IMR-90 (cell line): Measurements from ENCODE around the gene BGN. TPM values are rescaled to one million over a fixed set of nuclear protein-coding genes. Genes with fewer than 3 reads are reported as not detected.

Experiments used
- ATAC-seq: fragments of 200-7000 bp; cut with Tn5 transposase; 2 replicates; pipeline ENCODE4 v1.9.1; 2020; ENCODE audit warnings: low read depth, mild to moderate bottlenecking, moderate library complexity
- BruUV-seq: library from RNA; stranded (reverse); fragments of 400-500 nt; replicated peaks from 2 replicates; lab custom pipeline; 2021; lab: Mats Ljungman, UMichigan
- CTCF ChIA-PET: fragments of 300-600 bp; formaldehyde crosslinking; extraction: SDS; loops from one replicate; lab custom pipeline; 2021; ENCODE audit warnings: antibody characterized with exemption; lab: Yijun Ruan, JAX
- POLR2A ChIA-PET: fragments of 300-600 bp; sonication (Branson Sonifier 250); formaldehyde crosslinking; loops from one replicate; lab custom pipeline; 2022; ENCODE audit warnings: antibody characterized with exemption; ENCODE audit not compliant: unreplicated experiment; lab: Charles Lee
- DNase-seq: peaks from one replicate; pipeline ENCODE4 v3.0.0; 2013
- H2AFZ ChIP-seq: replicated peaks from 2 replicates; pipeline ENCODE3; 2013; ENCODE audit warnings: low read length, mild to moderate bottlenecking; ENCODE audit not compliant: poor library complexity
- H2AK5ac ChIP-seq: 2 replicates; pipeline ENCODE4 v1.6.1; 2013; ENCODE audit warnings: low read depth, low read length, inconsistent platforms
- H2AK9ac ChIP-seq: replicated peaks from 2 replicates; pipeline ENCODE3; 2013; ENCODE audit warnings: mild to moderate bottlenecking, low read depth, low read length, moderate library complexity; ENCODE audit not compliant: poor library complexity
- H2BK120ac ChIP-seq: 2 replicates; pipeline ENCODE4 v1.6.1; 2013; ENCODE audit warnings: low read depth, low read length, inconsistent platforms
- H2BK15ac ChIP-seq: 3 replicates; pipeline ENCODE4 v1.6.1; 2013; ENCODE audit warnings: low read depth, low read length, inconsistent platforms
- H2BK20ac ChIP-seq: 2 replicates; pipeline ENCODE4 v1.6.1; 2013; ENCODE audit warnings: low read depth, mild to moderate bottlenecking, inconsistent platforms, low read length, moderate library complexity
- H2BK5ac ChIP-seq: 2 replicates; pipeline ENCODE4 v1.6.1; 2013; ENCODE audit warnings: mild to moderate bottlenecking, low read depth, low read length, inconsistent platforms; ENCODE audit not compliant: poor library complexity, severe bottlenecking
- H3K14ac ChIP-seq: replicated peaks from 2 replicates; pipeline ENCODE4 v1.6.1; 2013; ENCODE audit warnings: low read depth, low read length, inconsistent platforms
- H3K18ac ChIP-seq: 2 replicates; pipeline ENCODE4 v1.6.1; 2013; ENCODE audit warnings: low read depth, low read length, control low read depth
- H3K23ac ChIP-seq: 2 replicates; pipeline ENCODE4 v1.6.1; 2013; ENCODE audit warnings: low read depth, low read length, inconsistent platforms
- H3K27ac ChIP-seq: 2 replicates; pipeline ENCODE4 v1.5.1; 2013; ENCODE audit warnings: mild to moderate bottlenecking, control low read depth, low read length; ENCODE audit not compliant: insufficient read depth
- H3K27me3 ChIP-seq: 2 replicates; pipeline ENCODE4 v1.6.1; 2013; ENCODE audit warnings: low read length; ENCODE audit not compliant: control insufficient read depth, insufficient read depth
- H3K36me3 ChIP-seq: 2 replicates; pipeline ENCODE4 v1.6.1; 2013; ENCODE audit warnings: low read length, mixed read lengths; ENCODE audit not compliant: control insufficient read depth, insufficient read depth
- H3K4ac ChIP-seq: 2 replicates; pipeline ENCODE4 v1.6.1; 2013; ENCODE audit warnings: low read depth, low read length, inconsistent platforms
- H3K4me1 ChIP-seq: 2 replicates; pipeline ENCODE4 v1.6.1; 2013; ENCODE audit warnings: low read length, mixed read lengths; ENCODE audit not compliant: control insufficient read depth, insufficient read depth
- H3K4me2 ChIP-seq: 2 replicates; pipeline ENCODE4 v1.6.1; 2013; ENCODE audit warnings: low read depth, mild to moderate bottlenecking, control low read depth, low read length, moderate library complexity
- H3K4me3 ChIP-seq: 2 replicates; pipeline ENCODE4 v1.5.1; 2013; ENCODE audit warnings: low read depth, mild to moderate bottlenecking, control low read depth, low read length, moderate library complexity; ENCODE audit not compliant: insufficient read depth
- H3K56ac ChIP-seq: 2 replicates; pipeline ENCODE4 v1.6.1; 2013; ENCODE audit warnings: low read length, inconsistent platforms; ENCODE audit not compliant: insufficient read depth; ENCODE audit errors: extremely low read depth
- H3K79me1 ChIP-seq, 2 experiments: 2 replicates each; pipeline ENCODE4 v1.6.1; 2013; ENCODE audit warnings: low read length in 2 of 2, inconsistent platforms in 1 of 2, low read depth in 1 of 2
- H3K9ac ChIP-seq: 2 replicates; pipeline ENCODE4 v1.6.1; 2013; ENCODE audit warnings: low read depth, low read length, control low read depth
- H3K9me1 ChIP-seq: 2 replicates; pipeline ENCODE4 v1.6.1; 2013; ENCODE audit warnings: low read length, inconsistent platforms; ENCODE audit not compliant: insufficient read depth
- H3K9me3 ChIP-seq: 2 replicates; pipeline ENCODE4 v1.6.1; 2013; ENCODE audit warnings: low read length; ENCODE audit not compliant: control insufficient read depth, insufficient read depth
- H4K20me1 ChIP-seq: 2 replicates; pipeline ENCODE4 v1.6.1; 2013; ENCODE audit warnings: low read length, inconsistent platforms; ENCODE audit not compliant: insufficient read depth
- H4K5ac ChIP-seq: 2 replicates; pipeline ENCODE4 v1.6.1; 2013; ENCODE audit warnings: mild to moderate bottlenecking, low read depth, low read length, control low read depth
- H4K8ac ChIP-seq, 2 experiments: 2 replicates each; pipeline ENCODE4 v1.6.1; 2013; ENCODE audit warnings: low read depth in 2 of 2, low read length in 2 of 2, control low read depth in 1 of 2, inconsistent platforms in 1 of 2
- H4K91ac ChIP-seq: 2 replicates; pipeline ENCODE4 v1.6.1; 2013; ENCODE audit warnings: low read depth, low read length, inconsistent platforms; ENCODE audit not compliant: insufficient read depth
- CEBPB ChIP-seq: IDR thresholded peaks from 2 replicates; pipeline ENCODE4 v1.6.1; 2012; ENCODE audit warnings: low read depth, low read length, improper control_type of control experiment
- CHD1 ChIP-seq: IDR thresholded peaks from 2 replicates; pipeline ENCODE4 v1.6.1; 2012; ENCODE audit warnings: low read depth, low read length, improper control_type of control experiment
- ELK1 ChIP-seq: fragments of 150-350 bp; IDR thresholded peaks from 2 replicates; pipeline ENCODE4 v1.6.1; 2016; ENCODE audit warnings: low read depth, mild to moderate bottlenecking, low read length, moderate library complexity, borderline replicate concordance
- MAZ ChIP-seq: IDR thresholded peaks from 2 replicates; pipeline ENCODE4 v1.6.1; 2012; ENCODE audit warnings: low read depth, mild to moderate bottlenecking, low read length, improper control_type of control experiment, moderate library complexity, borderline replicate concordance
- NFE2L2 ChIP-seq: fragments of 150-350 bp; IDR thresholded peaks from 2 replicates; pipeline ENCODE4 v1.6.1; 2016; ENCODE audit warnings: low read depth, mild to moderate bottlenecking, low read length
- POLR2A ChIP-seq: IDR thresholded peaks from 2 replicates; pipeline ENCODE4 v1.6.1; 2012; ENCODE audit warnings: mild to moderate bottlenecking, low read depth, low read length
- RAD21 ChIP-seq: IDR thresholded peaks from 2 replicates; pipeline ENCODE4 v1.6.1; 2012; ENCODE audit warnings: low read length, improper control_type of control experiment
- RCOR1 ChIP-seq: IDR thresholded peaks from 2 replicates; pipeline ENCODE4 v1.6.1; 2012; ENCODE audit warnings: mild to moderate bottlenecking, low read length, improper control_type of control experiment; ENCODE audit not compliant: insufficient replicate concordance
- WGBS, 2 experiments: methylation state at CpG; one replicate each; pipeline versions ENCODE4 v1.1.5 to v1.1.7; 2013; ENCODE audit warnings: missing lambda C conversion rate in 2 of 2; ENCODE audit not compliant: insufficient read length in 1 of 2; ENCODE audit errors: extremely low coverage in 2 of 2; 5-methylcytosine and 5-hydroxymethylcytosine counted together
- dilution Hi-C: fragments of 300-500 bp; cut with HindIII; formaldehyde crosslinking; loops from one replicate; pipeline ENCODE4 v1.14.3; 2018; ENCODE audit warnings: low sequenced_read_pairs; ENCODE audit not compliant: unreplicated experiment
- in situ Hi-C: fragments of 300-500 bp; cut with MboI; formaldehyde crosslinking; loops from 3 replicates; pipeline ENCODE4 v1.14.3; 2019; ENCODE audit warnings: low sequenced_read_pairs, inconsistent platforms, mixed read lengths
- intact Hi-C: fragments of 100-400 bp; cut with micrococcal nuclease; formaldehyde crosslinking; loops from 2 replicates; pipeline ENCODE4 v1.10.0; 2022
- polyA plus RNA-seq, 3 experiments: library from polyadenylated mRNA; depleted of rRNA; stranded (reverse); fragments of >200 nt; gene quantifications; 2 replicates each; pipeline ENCODE4 v1.2.3, GENCODE V29; 2012; ENCODE audit warnings: low replicate concordance in 1 of 3
- total RNA-seq: library from RNA; depleted of rRNA; stranded (reverse); fragments of >200 nt; gene quantifications from 2 replicates; pipeline ENCODE4 v1.2.3, GENCODE V29; 2012

The BGN gene
- total and polyA plus RNA-seq, 2 of the 4 experiments (the other 2 are of a cell fraction), result 11.3 to 298 TPM

- Histone ChIP-seq H3K14ac (no peak overlapping the region), H3K27ac (no peak overlapping the region), H3K4ac (no peak overlapping the region), H3K9me3 (no peaks in the 10 kb centered on the region; the same call in 1 of the 2 replicates), H3K27me3 (peaks cover 10% of the 10 kb centered on the region; the same call in 1 of the 2 replicates), H3K4me3 (no peak overlapping the region), H3K18ac (no peak overlapping the region), H4K5ac (no peak overlapping the region), H2AK9ac (no peak overlapping the region), H2AFZ (no peak overlapping the region), H3K9ac (no peak overlapping the region), H3K4me1 (no peaks in the 10 kb centered on the region), H2AK5ac (no peak overlapping the region), H2BK20ac (no peak overlapping the region), H2BK5ac (no peak overlapping the region), H3K4me2 (no peak overlapping the region), H2BK120ac (no peak overlapping the region), H4K20me1 (no peaks in the 10 kb centered on the region), H3K36me3 (no peaks in the 10 kb centered on the region), H3K56ac (no peak overlapping the region), H4K8ac (no peak overlapping the region), H3K9me1 (no peaks in the 10 kb centered on the region), H3K23ac (no peak overlapping the region), H2BK15ac (no peak overlapping the region), H4K91ac (no peak overlapping the region), H3K79me1 (no peaks in the 10 kb centered on the region)
- dilution Hi-C loops (no loop called here), in situ Hi-C loops (no loop called here), intact Hi-C loops (no loop called here)
- 48% methylated on average over 6 of the region's 26 CpGs; no CpG with 5 or more reads in 1 of the 2 experiments for WGBS, 2 experiments
- CTCF ChIA-PET, result no interaction called here
- POLR2A ChIA-PET, result no interaction called here
- ATAC-seq (no peak), DNase-seq (no peak)
- BruUV-seq, result no TSS peak
- TF ChIP-seq MAZ (no peak), POLR2A (no peak), ELK1 (no peak), CEBPB (no peak), NFE2L2 (no peak), RCOR1 (no peak), RAD21 (no peak), CHD1 (no peak)
Observed at GRCh38 chrX:153537526-153538295, 42.9 kb downstream of the BGN start.
